GM18867 (cell line): ENCODE data around the gene MKLN1.

Source experiments
- ATAC-seq: cut with Tn5 transposase; IDR thresholded peaks from one replicate; pipeline ENCODE4 v1.9.1; 2021; ENCODE audit warnings: mild to moderate bottlenecking, moderate library complexity; ENCODE audit not compliant: unreplicated experiment

Gene MKLN1

DNA sequence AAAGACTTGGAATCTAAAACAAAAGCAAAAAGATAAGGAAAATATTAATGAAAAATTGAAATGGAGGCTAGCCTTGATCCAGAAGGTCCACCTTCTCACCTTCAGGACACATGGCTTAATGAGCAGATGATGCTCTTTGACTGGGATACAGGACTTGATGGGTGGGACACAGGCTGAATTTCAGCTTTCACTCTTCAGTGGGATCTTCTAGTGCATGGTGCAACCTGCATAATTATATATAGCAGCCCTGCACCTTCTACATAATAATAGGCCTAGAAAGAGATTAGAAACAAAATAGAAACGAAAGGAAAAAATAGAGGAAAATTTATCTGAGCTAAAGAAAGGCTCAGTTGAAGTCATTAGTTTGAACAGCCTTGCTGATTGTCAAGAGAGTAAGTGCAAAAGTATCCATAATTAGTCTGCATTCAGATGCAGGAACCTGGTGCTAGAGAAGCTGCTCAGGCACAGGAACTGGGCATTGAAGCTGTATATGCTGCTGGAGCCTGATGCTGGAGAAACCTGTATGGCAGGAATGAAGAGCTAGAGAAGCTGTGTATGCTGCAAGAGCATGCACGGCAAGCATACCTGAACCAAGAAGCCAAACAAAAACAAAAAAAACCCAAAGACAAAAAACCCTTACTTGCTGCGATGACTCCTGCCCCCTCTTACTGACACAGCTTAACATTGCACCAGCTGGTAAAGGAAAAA, 19.4 kb downstream of the MKLN1 start:
- no peak for ATAC-seq

DNA sequence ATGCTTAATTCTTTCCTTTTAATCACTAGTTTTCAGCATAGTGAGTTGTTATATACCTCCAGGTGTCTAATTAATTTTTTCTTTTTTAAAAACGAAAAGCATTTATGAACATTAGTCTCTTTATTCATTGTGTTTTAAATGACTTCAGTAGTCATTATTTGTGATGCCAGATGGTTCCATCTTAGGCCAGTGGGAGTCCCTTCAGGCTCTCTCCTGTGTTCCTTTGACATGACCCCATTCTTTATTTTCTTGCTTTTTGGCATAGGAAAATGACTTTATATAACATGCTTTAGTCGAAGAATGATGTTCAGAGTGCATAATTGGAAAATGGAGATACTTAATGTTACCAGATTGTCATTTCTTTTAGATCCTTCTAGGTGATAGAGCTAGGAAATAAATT, 24.4 kb downstream of the MKLN1 start:
- ATAC-seq = no peak

DNA sequence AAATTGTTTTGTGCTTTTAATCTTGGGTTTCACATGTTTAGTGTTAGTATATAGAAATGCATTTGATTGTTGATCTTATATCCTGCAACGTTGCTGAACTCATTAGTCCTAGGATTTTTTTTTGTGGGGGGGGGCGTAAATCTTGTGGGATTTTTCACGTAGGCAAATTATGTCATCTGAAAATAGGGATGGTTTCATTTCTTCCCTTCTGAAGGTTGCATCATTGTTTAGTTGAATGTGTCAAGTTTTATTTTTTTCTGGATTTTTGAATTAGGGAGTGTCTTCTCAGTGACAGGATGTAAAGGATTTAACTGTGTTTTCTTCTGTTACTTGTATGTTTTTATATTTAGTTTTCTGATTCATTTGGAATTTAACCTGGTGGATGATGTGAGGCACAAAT, 26.7 kb downstream of the MKLN1 start:
- ATAC-seq = no peak

DNA sequence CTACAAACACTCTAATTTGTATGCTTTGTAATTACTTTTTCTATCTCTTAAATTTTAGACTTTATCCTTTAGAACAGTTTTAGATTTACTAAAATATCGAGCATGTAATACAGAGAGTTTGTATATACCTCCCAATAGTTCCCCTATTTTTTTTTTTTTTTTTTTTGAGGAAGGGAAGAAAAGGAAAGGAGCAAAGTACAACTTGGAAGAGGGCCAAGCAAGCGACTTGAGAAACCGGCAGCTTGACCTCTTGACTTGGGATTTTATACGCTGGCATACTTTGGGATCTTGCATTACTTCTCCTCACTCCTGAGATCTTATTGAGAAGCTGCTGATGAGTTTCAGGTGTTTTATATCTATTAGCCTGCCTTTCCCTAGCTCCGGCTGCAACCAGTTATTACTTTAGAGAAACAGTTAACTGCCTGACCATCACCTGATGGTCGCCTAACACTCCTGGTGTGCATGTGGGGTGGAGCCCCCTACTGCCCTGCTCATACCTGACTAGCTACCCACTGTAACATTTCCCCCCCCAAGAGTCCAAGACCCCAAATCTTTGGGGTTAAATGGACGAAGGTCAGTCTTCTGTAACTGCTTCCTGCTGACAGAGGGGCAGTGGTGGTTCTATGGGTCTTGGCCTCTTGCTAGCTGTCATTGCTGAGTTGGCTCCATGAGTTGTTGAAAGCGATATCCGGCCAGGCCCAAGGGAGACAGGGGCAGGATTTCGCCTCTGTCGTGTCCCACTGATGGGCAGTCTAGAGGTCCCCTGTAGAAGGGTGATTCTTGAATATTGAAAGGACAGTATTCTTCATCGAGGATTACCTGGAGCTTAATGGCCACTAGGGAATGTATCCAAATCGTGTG, 28.5 kb downstream of the MKLN1 start:
- no peak for ATAC-seq

DNA sequence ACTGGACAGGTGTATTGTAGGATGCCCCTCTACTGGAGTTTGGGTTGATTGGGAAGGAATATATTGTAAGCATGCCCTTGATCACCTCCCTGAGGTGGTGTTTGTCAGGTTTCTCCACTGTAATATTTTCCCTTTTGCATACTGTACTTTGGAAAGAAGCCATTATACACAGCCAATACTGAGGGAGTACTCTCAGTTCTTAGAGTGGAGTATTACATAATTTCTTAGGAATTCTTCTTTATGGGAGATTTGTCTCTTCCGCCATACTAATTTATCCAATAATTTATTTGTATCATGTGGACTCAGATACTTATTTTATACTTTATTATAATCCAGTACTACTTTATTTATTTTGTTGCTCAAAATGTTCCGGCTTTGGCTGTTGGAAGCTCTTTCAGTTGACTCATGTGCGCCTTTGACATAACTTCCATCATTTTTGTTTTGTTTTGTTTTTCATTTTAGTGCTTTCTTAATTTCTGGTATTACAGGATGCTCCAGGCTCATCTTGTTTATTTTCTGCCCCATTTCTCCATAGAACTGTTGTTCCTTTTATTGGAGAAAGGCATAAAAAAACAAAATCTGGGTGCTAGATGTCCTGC, 29.7 kb downstream of the MKLN1 start:
- no peak for ATAC-seq

DNA sequence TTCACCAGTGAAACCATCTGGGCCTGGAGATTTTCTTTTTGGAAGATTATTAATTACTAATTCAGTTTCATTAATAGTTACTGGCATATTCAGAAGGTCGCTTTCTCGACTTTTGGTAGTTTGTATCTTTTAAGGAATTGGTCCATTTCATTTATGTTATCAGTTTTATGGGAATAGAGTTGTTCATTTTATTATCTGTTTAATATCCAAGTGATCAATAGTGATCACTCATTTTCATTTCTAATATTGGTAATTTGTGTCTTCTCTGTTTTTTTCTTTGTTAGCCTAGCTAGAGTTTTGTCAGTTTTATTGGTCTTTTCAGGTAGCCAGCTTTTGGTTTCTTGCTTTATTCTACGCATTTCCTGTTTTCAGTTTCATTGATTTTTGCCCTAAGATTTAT, 31.0 kb downstream of the MKLN1 start:
- ATAC-seq = no peak

- ATAC-seq = no peak
Measured at GRCh38 chr7:131359136-131359776, 31.6 kb downstream of the MKLN1 start.

GRCh38 chr7:131363719-131364118, 36.0 kb downstream of the MKLN1 start:
- no peak for ATAC-seq

GRCh38 chr7:131364767-131365344, 37.2 kb downstream of the MKLN1 start:
- no peak for ATAC-seq

DNA sequence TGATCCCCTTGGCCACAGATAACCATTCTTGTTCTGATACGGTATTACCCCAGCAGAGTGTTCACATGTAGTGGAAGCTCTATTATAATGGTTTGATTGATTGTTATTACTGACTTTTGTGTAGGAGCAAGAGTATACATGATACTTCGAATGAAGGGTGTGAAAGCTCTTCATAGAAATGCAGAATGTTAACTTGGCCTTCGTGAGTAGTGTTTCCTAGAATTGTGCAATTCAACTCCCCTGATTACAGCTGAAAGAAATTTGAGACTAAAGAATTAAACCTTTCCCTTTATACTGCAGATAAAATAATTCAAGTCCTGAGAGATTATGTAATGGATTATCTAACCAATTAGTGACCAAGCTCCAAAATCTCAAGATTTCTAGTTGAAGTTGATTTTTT, 38.2 kb downstream of the MKLN1 start:
- ATAC-seq = no peak

DNA sequence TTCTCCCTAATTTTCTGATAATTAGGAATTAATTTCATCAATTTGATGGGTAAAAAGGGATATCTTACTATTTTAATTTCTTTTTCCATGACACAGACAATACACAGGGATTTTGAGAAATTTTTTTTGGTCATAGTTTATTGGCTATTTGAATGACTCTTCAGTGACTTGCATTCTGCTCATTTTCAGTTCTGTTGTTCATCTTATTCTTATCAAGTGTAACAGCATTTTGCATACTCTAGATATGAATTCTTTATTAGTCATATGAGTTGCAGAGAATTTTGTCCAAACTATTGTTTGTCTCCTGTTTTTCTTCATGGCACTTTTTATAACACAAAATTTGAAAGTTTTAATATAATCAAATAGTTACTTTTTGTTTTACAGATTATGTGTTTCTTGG, 41.7 kb downstream of the MKLN1 start:
- no peak for ATAC-seq

- ATAC-seq = peak; percentile 90
Measured at GRCh38 chr7:131370523-131370968, 42.9 kb downstream of the MKLN1 start.

DNA sequence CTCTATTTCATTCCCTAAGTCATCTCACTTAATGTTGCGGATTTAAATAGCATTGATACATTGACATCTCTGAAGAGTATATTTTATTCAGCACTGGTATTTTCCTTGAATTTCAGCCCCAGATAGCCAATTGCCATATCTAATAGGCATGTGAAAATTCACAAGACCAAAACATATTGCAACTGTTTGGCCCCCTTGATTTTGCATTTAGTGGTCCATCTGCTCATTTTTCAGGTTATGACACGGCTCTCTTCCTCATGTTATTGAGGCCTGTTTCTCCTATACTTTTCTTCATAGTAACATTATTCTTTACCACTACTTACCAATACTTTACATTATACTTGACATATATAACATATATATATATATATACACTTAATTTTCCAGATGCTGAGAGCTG, 43.7 kb downstream of the MKLN1 start:
- no peak for ATAC-seq

DNA sequence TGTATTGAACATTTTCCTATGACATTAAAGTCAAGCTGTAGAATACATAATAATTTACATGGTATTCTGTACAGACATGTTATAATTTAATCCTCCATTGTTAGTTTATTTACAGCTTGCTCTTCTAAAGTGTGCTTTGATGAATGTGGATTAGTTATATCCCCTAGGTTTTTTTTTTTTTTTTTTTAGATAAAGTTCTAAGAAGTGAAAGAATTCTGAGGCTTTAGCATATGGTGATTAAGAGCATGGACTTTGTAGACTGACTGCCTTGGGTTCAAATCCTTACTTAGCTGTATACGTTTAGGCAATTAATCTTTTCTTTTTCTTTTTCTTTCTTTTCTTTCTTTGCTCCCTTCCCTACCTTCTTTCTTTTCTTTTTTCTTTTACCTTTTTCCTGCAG, 44.9 kb downstream of the MKLN1 start:
- no peak for ATAC-seq

DNA sequence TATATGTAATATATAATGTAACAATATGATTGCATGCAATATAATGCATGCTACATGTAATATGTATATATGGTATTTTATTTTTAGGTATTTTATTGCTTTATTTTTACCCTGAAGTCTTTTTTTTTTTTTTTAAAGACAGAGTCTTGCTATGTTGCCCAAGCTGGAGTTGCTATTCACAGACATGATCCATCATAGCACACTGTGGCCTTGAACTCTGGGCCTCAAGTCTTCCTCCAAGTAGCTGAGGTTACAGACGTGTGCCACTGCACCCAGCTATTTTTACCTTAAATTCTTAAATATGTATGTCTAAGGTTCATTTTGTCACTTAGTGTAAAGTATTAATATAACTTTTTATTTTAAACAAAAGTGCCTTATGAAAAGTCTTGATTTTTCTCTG, 47.1 kb downstream of the MKLN1 start:
- no peak for ATAC-seq

DNA sequence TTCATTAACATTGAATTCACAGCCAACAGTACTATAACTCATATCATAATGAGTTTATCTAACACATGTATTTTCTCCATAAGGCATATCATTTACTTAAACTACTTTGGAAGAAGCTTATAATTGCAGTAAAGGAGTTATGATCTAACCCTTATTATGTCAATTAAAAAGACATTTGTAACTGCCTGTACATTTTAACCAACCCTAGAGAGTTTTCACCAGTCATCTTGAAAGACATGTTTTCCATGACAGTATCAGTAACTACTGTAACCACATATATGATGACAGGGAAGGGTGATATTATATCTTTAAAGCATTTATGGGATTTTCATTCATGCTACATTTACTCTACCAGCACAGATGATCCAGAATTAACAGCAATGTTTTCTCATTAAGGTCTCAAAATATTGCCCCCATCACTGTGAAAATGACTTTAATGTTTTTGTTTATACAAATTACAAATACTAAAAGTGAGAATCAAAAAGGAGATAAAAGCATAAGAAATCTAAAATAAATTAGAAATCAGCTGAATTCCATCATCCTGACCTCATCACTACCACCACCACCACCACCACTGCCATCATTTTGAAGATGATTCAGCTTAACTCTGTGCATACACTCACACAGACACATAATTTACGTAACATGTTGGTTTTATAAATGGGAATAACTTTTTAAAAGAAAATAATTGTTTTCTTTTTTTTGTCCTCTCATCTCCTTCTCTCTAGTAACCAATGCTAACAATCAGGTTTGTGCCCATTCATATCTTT, 53.6 kb downstream of the MKLN1 start:
- no peak for ATAC-seq

- ATAC-seq = no peak
Measured at GRCh38 chr7:131383417-131384285, 56.0 kb downstream of the MKLN1 start.

- no peak for ATAC-seq
Measured at GRCh38 chr7:131384286-131384635, 56.6 kb downstream of the MKLN1 start.

- ATAC-seq = no peak
Measured at GRCh38 chr7:131385039-131385605, 57.4 kb downstream of the MKLN1 start.
